Fibroblast of mammary gland (primary cell): ENCODE data around the gene HYAL3.

ENCODE experiments used
- DNase-seq: peaks from one replicate; pipeline ENCODE4 v3.0.0-alpha.2; 2010; ENCODE audit warnings: low read depth
- H3K4me3 ChIP-seq: 2 replicates; pipeline ENCODE4 v1.5.1; 2011; ENCODE audit warnings: low read depth, mild to moderate bottlenecking, low read length, moderate library complexity; ENCODE audit not compliant: control insufficient read depth
- TF ChIP-seq, protein P1 (sequence below): conservative IDR thresholded peaks from 2 replicates; pipeline ENCODE4 v1.5.1; 2011; ENCODE audit warnings: low read depth, low read length, inconsistent platforms; ENCODE audit not compliant: control insufficient read depth, insufficient read depth

HYAL3 gene

DNA sequence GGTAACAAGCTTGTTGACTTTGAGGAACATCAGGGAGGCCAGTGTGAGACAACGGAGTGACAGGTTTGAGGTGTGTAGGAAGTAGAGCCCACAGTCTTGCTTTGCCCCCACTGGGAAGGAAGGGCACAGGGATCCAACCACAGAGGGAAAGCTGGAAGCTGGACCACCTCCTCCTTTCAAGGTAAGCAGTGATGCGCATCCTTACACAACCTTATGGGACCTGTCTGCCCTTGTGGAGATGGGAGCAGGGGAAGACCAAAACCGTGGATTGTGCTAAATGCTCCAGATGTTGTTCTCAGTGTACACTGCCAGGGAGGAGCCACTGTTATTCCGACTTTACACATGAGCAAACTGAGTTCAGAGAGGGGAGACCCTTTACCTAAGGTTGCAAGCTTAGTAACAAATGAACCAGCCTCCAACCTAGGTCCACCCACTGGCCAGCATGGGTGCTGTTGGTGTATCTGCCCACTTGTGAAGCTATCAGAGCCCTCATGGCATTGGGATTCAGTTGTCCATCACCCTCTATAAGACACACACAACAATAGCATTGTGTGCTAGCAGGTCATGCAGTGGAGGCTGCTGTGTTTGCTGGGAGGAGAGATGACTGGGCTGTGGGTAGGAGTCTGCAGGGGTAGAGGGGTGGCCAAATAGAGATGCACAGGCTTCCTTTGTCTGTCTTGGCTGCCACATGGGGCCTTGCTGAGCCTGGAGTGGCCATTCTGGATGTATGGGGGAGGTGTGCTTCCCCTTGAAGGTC, 20.9 kb downstream of the HYAL3 start:
- TF ChIP-seq, protein P1, sequence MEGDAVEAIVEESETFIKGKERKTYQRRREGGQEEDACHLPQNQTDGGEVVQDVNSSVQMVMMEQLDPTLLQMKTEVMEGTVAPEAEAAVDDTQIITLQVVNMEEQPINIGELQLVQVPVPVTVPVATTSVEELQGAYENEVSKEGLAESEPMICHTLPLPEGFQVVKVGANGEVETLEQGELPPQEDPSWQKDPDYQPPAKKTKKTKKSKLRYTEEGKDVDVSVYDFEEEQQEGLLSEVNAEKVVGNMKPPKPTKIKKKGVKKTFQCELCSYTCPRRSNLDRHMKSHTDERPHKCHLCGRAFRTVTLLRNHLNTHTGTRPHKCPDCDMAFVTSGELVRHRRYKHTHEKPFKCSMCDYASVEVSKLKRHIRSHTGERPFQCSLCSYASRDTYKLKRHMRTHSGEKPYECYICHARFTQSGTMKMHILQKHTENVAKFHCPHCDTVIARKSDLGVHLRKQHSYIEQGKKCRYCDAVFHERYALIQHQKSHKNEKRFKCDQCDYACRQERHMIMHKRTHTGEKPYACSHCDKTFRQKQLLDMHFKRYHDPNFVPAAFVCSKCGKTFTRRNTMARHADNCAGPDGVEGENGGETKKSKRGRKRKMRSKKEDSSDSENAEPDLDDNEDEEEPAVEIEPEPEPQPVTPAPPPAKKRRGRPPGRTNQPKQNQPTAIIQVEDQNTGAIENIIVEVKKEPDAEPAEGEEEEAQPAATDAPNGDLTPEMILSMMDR: no peak
- no peak for DNase-seq
- no peak overlapping the region for H3K4me3 ChIP-seq

DNA sequence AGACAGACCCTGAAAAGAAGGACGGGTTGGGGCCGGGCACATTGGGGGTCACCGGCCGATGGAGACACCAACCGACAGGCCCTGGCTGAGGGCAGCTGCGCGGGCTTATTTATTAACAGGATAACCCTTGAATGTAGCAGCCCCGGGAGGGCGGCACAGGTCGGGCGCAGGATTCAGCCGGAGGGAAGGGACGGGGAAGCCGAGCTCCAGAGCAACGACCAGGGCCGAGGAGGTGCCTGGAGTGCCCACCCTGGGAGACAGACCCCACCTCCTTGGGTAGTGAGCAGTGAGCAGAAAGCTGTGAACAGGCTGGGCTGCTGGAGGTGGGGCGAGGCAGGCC, 22.5 kb downstream of the HYAL3 start:
- DNase-seq: no peak
- TF ChIP-seq, protein P1: no peak
- no peak overlapping the region for H3K4me3 ChIP-seq

DNA sequence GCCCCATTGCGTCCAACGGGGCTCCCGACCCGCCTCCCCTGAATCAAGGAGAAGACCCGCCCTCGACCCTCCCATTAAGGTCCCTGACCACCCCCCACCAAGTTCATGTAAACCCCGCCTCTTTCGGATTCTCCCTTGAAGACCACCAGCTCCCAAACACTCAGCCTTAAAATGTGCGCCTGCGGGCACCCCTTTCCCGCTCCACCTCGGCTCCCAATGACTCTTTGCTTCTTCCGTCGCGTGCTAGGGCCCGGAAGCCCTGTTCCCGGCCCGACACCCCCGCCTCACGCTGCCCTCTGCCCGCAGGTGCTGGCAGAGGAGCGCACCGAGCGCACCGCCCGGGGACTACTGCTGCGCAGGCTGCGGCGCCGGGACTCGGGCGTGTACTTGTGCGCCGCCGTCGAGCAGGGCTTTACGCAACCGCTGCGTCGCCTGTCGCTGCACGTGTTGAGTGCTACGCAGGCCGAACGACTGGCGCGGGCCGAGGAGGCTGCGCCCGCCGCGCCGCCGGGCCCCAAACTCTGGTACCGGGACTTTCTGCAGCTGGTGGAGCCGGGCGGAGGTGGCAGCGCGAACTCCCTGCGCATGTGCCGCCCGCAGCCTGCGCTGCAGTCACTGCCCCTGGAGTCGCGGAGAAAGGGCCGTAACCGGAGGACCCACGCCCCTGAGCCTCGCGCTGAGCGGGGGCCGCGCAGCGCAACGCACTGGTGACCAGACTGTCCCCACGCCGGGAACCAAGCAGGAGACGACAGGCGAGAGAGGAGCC, 23.0 kb downstream of the HYAL3 start:
- TF ChIP-seq, protein P1: no peak
- DNase-seq: no peak
- H3K4me3 ChIP-seq: no peak overlapping the region

DNA sequence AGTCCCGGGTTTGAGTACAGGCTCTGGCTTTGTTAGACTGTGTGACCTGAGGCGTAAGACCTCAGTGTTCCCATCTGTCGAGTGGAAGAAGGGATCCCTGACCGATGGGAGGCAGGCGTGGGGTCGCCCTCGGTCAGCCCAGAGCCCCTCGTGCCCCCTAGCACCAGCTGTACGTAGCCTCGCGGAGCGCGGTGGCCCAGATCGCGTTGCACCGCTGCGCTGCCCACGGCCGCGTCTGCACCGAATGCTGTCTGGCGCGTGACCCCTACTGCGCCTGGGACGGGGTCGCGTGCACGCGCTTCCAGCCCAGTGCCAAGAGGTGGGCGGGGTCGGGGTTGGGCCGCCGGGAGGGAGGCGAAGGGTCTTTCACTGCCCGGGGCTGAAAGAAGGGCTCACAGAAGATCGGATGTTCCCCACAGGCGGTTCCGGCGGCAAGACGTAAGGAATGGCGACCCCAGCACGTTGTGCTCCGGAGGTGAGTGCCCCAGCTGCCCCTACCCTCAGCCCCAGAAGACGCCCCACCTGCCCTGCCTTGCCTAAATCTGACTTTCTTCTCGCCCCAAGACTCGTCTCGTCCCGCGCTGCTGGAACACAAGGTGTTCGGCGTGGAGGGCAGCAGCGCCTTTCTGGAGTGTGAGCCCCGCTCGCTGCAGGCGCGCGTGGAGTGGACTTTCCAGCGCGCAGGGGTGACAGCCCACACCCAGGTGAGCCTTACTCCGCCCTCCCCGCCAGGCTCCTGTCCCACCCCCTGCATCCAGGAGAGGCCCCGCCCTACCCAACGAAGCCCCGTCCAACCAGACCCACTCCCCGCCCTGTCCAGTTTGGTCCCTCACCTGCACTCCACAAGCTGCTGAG, 23.8 kb downstream of the HYAL3 start:
- no peak for DNase-seq
- TF ChIP-seq, protein P1: no peak
- H3K4me3 ChIP-seq: no peak overlapping the region

DNA sequence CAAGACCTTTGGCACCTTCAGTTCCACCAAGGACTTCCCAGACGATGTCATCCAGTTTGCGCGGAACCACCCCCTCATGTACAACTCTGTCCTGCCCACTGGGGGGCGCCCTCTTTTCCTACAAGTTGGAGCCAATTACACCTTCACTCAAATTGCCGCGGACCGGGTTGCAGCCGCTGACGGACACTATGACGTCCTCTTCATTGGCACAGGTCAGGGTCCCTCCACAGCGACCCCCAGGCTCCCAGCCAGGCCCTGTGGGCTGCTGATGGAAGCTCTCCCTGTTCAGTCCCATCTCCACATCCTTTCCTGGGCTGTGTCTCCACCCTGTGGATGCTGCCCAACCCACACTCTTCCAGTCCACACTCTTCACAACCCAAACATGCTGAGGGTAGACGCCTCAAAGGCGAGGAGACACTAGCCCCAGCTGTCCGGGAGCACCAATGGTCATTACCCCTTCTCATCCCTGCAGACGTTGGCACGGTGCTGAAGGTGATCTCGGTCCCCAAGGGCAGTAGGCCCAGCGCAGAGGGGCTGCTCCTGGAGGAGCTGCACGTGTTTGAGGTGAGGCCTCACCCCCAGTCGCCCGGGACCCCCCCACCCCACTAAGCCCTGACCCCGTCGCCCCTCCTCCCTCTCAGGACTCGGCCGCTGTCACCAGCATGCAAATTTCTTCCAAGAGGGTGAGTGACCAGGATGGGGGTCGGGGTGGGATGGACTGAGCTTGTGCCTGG, 24.7 kb downstream of the HYAL3 start:
- no peak overlapping the region for H3K4me3 ChIP-seq
- TF ChIP-seq, protein P1: peak; percentile 54
- DNase-seq: peak; percentile 52

DNA sequence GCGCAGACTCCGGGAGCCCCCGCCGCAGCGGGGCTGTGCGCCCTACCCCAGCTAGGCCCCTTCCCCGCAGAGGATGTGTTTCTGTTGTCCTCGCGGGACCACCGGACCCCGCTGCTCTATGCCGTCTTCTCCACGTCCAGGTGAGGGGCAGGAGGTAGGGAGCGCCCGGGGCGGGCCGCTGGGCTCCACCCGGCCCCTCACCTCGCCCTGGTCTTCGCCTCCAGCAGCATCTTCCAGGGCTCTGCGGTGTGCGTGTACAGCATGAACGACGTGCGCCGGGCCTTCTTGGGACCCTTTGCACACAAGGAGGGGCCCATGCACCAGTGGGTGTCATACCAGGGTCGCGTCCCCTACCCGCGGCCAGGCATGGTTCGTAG, 25.5 kb downstream of the HYAL3 start:
- DNase-seq: no peak
- TF ChIP-seq, protein P1: no peak
- H3K4me3 ChIP-seq: no peak overlapping the region
